Gastrocnemius medialis (tissue), 4 donors: ENCODE measurements around the gene ZSCAN4.

Source experiments
- POLR2A ChIP-seq, 2 donors: fragments of 450-650 bp; IDR thresholded peaks; one replicate each; pipeline ENCODE4 v1.6.1; 2017; ENCODE audit warnings: antibody characterized with exemption in 2 of 2, mild to moderate bottlenecking in 2 of 2, moderate library complexity in 2 of 2
- TF ChIP-seq, protein P1 (sequence below), 5 experiments: fragments of 450-650 bp in 3 of 5; fragments of 200-600 bp in 2 of 5; sonication (generic) in 2 of 5; IDR thresholded peaks in 4 of 5; conservative IDR thresholded peaks in 1 of 5; 1 replicate in 4 of 5; 2 replicates in 1 of 5; pipeline ENCODE4 v1.5.1; 2016 to 2019; ENCODE audit warnings: antibody characterized with exemption in 5 of 5, mild to moderate bottlenecking in 3 of 5, moderate library complexity in 3 of 5

DNA sequence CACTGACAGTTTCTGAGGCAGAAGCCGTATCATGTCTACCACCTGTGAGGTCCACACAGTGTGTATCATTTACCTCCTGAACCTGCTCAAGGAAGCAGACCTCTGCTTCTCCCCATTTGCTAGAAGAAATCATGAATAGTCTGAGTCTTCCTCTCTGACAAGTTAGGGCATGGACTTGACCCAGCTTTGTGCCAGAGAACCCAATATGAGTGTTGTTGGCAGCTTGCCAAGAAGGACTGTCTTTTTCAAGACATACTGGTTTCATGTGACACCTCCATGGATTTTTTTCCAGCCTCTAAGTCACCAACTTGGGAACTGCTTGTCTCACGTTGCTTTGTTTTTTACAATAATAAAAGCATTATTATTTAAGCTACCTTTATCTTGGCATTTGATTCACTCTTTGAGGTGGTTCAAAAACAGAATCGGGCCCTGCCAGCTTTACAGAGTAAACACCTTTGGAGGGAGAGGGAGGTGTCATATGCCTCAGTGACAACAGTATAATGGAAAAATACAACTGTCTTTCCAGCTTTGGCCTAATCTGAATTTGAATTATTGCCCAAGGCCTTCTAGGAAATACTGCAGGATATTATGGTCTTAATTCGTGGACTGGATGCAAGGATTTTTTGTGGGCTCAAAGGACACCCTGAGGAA lies 26.2 kb upstream of the ZSCAN4 start:
- no peak for TF ChIP-seq POLR2A (IDR thresholded peaks at IDR 0.05)
- TF ChIP-seq, protein P1, sequence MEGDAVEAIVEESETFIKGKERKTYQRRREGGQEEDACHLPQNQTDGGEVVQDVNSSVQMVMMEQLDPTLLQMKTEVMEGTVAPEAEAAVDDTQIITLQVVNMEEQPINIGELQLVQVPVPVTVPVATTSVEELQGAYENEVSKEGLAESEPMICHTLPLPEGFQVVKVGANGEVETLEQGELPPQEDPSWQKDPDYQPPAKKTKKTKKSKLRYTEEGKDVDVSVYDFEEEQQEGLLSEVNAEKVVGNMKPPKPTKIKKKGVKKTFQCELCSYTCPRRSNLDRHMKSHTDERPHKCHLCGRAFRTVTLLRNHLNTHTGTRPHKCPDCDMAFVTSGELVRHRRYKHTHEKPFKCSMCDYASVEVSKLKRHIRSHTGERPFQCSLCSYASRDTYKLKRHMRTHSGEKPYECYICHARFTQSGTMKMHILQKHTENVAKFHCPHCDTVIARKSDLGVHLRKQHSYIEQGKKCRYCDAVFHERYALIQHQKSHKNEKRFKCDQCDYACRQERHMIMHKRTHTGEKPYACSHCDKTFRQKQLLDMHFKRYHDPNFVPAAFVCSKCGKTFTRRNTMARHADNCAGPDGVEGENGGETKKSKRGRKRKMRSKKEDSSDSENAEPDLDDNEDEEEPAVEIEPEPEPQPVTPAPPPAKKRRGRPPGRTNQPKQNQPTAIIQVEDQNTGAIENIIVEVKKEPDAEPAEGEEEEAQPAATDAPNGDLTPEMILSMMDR (IDR thresholded peaks at IDR 0.05 in 4 of 5, conservative IDR thresholded peaks at IDR 0.05 in 1 of 5) = no peak
